GM23338 (cell line): Measurements from ENCODE around the gene ZGPAT. TPM values are rescaled to one million over a fixed set of nuclear protein-coding genes. Genes with fewer than 3 reads are reported as not detected.
A peak's percentile ranks its signal among the peaks of the same experiment; 100 is the strongest.

Experiments used
- ATAC-seq: fragments of 200-7000 bp; cut with Tn5 transposase; 3 replicates; pipeline ENCODE4 v1.9.1; 2020
- DNase-seq: peaks from one replicate; pipeline ENCODE4 v3.0.0-alpha.2; 2015; ENCODE audit warnings: low spot score
- H2AFZ ChIP-seq: fragments of 200-600 bp; sonication (generic); 2 replicates; pipeline ENCODE4 v1.8.0; 2016; ENCODE audit warnings: antibody characterized with exemption, mild to moderate bottlenecking, moderate library complexity
- H3F3A ChIP-seq: fragments of 200-600 bp; sonication (generic); replicated peaks from 2 replicates; pipeline ENCODE4 v1.8.0; 2017; ENCODE audit warnings: antibody characterized with exemption, mixed run types, low read depth
- H3K27ac ChIP-seq: fragments of 200-600 bp; sonication (generic); 2 replicates; pipeline ENCODE4 v1.6.1; 2016; ENCODE audit warnings: low read depth
- H3K27me3 ChIP-seq: fragments of 200-600 bp; sonication (generic); 2 replicates; pipeline ENCODE4 v1.8.0; 2016; ENCODE audit warnings: mild to moderate bottlenecking, mixed run types, moderate library complexity; ENCODE audit not compliant: insufficient read depth
- H3K36me3 ChIP-seq: fragments of 200-600 bp; sonication (generic); 2 replicates; pipeline ENCODE4 v1.8.0; 2016; ENCODE audit warnings: mild to moderate bottlenecking; ENCODE audit not compliant: insufficient read depth
- H3K4me1 ChIP-seq: fragments of 200-600 bp; sonication (generic); 2 replicates; pipeline ENCODE4 v1.8.0; 2016; ENCODE audit warnings: mild to moderate bottlenecking, moderate library complexity; ENCODE audit not compliant: insufficient read depth
- H3K4me2 ChIP-seq: fragments of 200-600 bp; sonication (generic); 2 replicates; pipeline ENCODE4 v1.7.1; 2017; ENCODE audit warnings: mixed run types
- H3K4me3 ChIP-seq: fragments of 200-600 bp; sonication (generic); 2 replicates; pipeline ENCODE4 v1.6.1; 2016; ENCODE audit warnings: mixed run types
- H3K79me2 ChIP-seq: fragments of 200-600 bp; sonication (generic); replicated peaks from 2 replicates; pipeline ENCODE4 v1.8.0; 2017; ENCODE audit warnings: mild to moderate bottlenecking; ENCODE audit not compliant: insufficient read depth
- H3K9me2 ChIP-seq: fragments of 200-600 bp; sonication (generic); 2 replicates; pipeline ENCODE4 v1.8.0; 2017; ENCODE audit not compliant: insufficient read depth
- H4K20me1 ChIP-seq: fragments of 200-600 bp; sonication (generic); replicated peaks from 2 replicates; pipeline ENCODE4 v1.8.0; 2017; ENCODE audit warnings: mild to moderate bottlenecking; ENCODE audit not compliant: insufficient read depth
- H3K27ac Mint-ChIP-seq: 2 replicates; pipeline ENCODE4 v1.8.0; 2020; ENCODE audit warnings: inconsistent platforms, mild to moderate bottlenecking, moderate library complexity, mixed read lengths
- H3K27me3 Mint-ChIP-seq: 3 replicates; pipeline ENCODE4 v1.8.0; 2022; ENCODE audit warnings: low read depth, mild to moderate bottlenecking, moderate library complexity, mixed read lengths, inconsistent platforms; ENCODE audit not compliant: insufficient read depth, poor library complexity
- H3K36me3 Mint-ChIP-seq: 3 replicates; pipeline ENCODE4 v1.8.0; 2021; ENCODE audit warnings: low read depth, mild to moderate bottlenecking, inconsistent platforms, moderate library complexity, mixed read lengths
- H3K4me1 Mint-ChIP-seq: 3 replicates; pipeline ENCODE4 v1.8.0; 2020; ENCODE audit warnings: mild to moderate bottlenecking, inconsistent platforms, mixed read lengths
- H3K4me3 Mint-ChIP-seq: 3 replicates; pipeline ENCODE4 v1.8.0; 2021; ENCODE audit warnings: moderate library complexity, mild to moderate bottlenecking, inconsistent platforms, mixed read lengths
- H3K9me3 Mint-ChIP-seq: 3 replicates; pipeline ENCODE4 v1.8.0; 2020; ENCODE audit warnings: moderate library complexity, mild to moderate bottlenecking, inconsistent platforms, mixed read lengths
- CREB1 ChIP-seq: fragments of 250-450 bp; sonication (Bioruptor Pico); IDR thresholded peaks from 2 replicates; pipeline ENCODE4 v1.5.0; 2020; ENCODE audit warnings: low read depth, mild to moderate bottlenecking, moderate library complexity
- CTCF ChIP-seq, 2 experiments: fragments of 200-600 bp in 1 of 2; sonication (generic) in 1 of 2; conservative IDR thresholded peaks; 2 replicates each; pipeline versions ENCODE4 v1.5.1 to v1.6.1; 2016 to 2017; ENCODE audit warnings: antibody characterized with exemption in 2 of 2, low read depth in 2 of 2, mild to moderate bottlenecking in 2 of 2, moderate library complexity in 1 of 2
- ETS1 ChIP-seq: IDR thresholded peaks from 2 replicates; pipeline ENCODE4 v1.6.1; 2016; ENCODE audit warnings: antibody characterized with exemption
- NANOG ChIP-seq: IDR thresholded peaks from 2 replicates; pipeline ENCODE4 v1.6.1; 2016; ENCODE audit warnings: antibody characterized with exemption, borderline replicate concordance
- POLR2AphosphoS5 ChIP-seq: IDR thresholded peaks from 2 replicates; pipeline ENCODE4 v1.6.1; 2016; ENCODE audit warnings: antibody characterized with exemption, low read depth
- REST ChIP-seq: IDR thresholded peaks from one replicate; pipeline ENCODE4 v1.6.1; 2018; ENCODE audit warnings: antibody characterized with exemption; ENCODE audit not compliant: unreplicated experiment
- ZNF331 ChIP-seq: fragments of 250-450 bp; sonication (Bioruptor Pico); IDR thresholded peaks from 2 replicates; pipeline ENCODE4 v1.5.0; 2020; ENCODE audit warnings: low read depth, mild to moderate bottlenecking, moderate library complexity
- long read RNA-seq: library from polyadenylated mRNA; unstranded; transcript quantifications from one replicate; pipeline ENCODE4 v2.0.0, GENCODE V29; 2020; ENCODE audit not compliant: unreplicated experiment
- polyA plus RNA-seq: library from polyadenylated mRNA; unstranded; fragments of >200 nt; fragmentation: Nextera tagmentation; extraction: Ambion mirVana; gene quantifications from 2 replicates; pipeline ENCODE4 v1.2.1, GENCODE V29; 2016
- total RNA-seq: library from RNA; depleted of rRNA; stranded (reverse); fragments of >200 nt; shearing (Covaris generic); gene quantifications from 2 replicates; pipeline ENCODE4 v1.2.3, GENCODE V29; 2014; rRNA removed

Gene ZGPAT
- total RNA-seq = 25.5 and 39.2 TPM in 2 replicates
- 21.5 and 25.0 TPM in 2 replicates for polyA plus RNA-seq
- long read RNA-seq, transcript ZGPAT-204 (7 exons, 1,890 nt) = minor isoform, 6 of 24 reads
- long read RNA-seq, transcript ZGPAT-202 (7 exons, 1,871 nt) = major isoform, 10 of 24 reads
- long read RNA-seq, partial matches to known transcripts = 1 of 24 reads
- long read RNA-seq, other reads (novel, unspliced or antisense) = 7 of 24 reads

GRCh38 chr20:63707558-63708300, at the start of gene ZGPAT, which contains the start of gene ARFRP1:
Gene ZGPAT, plus strand, starts transcription at chr20:63708039. Its CDS starts 542 bp downstream, at chr20:63708581.
Gene ARFRP1, minus strand, starts transcription at chr20:63707976. Its CDS starts 885 bp downstream, at chr20:63707091.
- H3K9me3 Mint-ChIP-seq = no peaks in the 10 kb centered on the region
- peaks cover 10% of the 10 kb centered on the region for H3K4me1 Mint-ChIP-seq
- peak within 1 kb of the TSS; percentile 88 for H3K4me3 Mint-ChIP-seq
- H3K27me3 ChIP-seq = no peaks in the 10 kb centered on the region
- H2AFZ ChIP-seq = no peak within 1 kb of the TSS
- H3K79me2 ChIP-seq = peaks cover 50% of the 10 kb centered on the region
- H3K36me3 ChIP-seq = no peaks in the 10 kb centered on the region; the same call in 1 of the 2 replicates
- H3K27ac ChIP-seq = no peak within 1 kb of the TSS
- H3K36me3 Mint-ChIP-seq = peaks cover 49% of the 10 kb centered on the region
- H3K9me2 ChIP-seq = no peaks in the 10 kb centered on the region
- DNase-seq (peak; percentile 96), ATAC-seq (peak; percentile 92)
- H3K27ac Mint-ChIP-seq = no peak within 1 kb of the TSS
- H3K4me3 ChIP-seq = peak within 1 kb of the TSS; percentile 85
- peaks cover 11% of the 10 kb centered on the region; the same call in 1 of the 2 replicates for H3F3A ChIP-seq
- peaks cover 12% of the 10 kb centered on the region for H3K27me3 Mint-ChIP-seq
- peaks cover 14% of the 10 kb centered on the region for H4K20me1 ChIP-seq
- TF ChIP-seq NANOG (no peak), CTCF (conservative IDR thresholded peaks at IDR 0.05; ENCODE audit: low read depth in 2 of 2) (no peak), REST (no peak), POLR2AphosphoS5 (peak; percentile 77), ETS1 (peak; percentile 93), CREB1 (peak; percentile 69), ZNF331 (no peak)
- H3K4me1 ChIP-seq = no peaks in the 10 kb centered on the region; the same call in 1 of the 2 replicates
- peak within 1 kb of the TSS; percentile 93 for H3K4me2 ChIP-seq
